ENCODE data around the gene BRCA2.

The BRCA2 gene

GRCh38 chr13:32383836-32384618 lies 68.7 kb downstream of the BRCA2 start:
- TF ChIP-seq CTCF (IDR thresholded peaks at IDR 0.05; ENCODE audit: control insufficient read depth, extremely low read depth, insufficient read depth): no peak
- H3K4me3 ChIP-seq (ENCODE audit: low read depth, low read length): no peak overlapping the region
- no peak for DNase-seq (ENCODE audit: low read depth)

- H3K4me3 ChIP-seq (ENCODE audit: low read depth, low read length): no peak overlapping the region
- DNase-seq (ENCODE audit: low read depth): no peak
- TF ChIP-seq CTCF (IDR thresholded peaks at IDR 0.05; ENCODE audit: control insufficient read depth, extremely low read depth, insufficient read depth): no peak
These were observed 69.4 kb downstream of the BRCA2 start for GRCh38 chr13:32384702-32385101.

GRCh38 chr13:32385410-32385809 lies 70.1 kb downstream of the BRCA2 start:
- TF ChIP-seq CTCF (IDR thresholded peaks at IDR 0.05; ENCODE audit: control insufficient read depth, extremely low read depth, insufficient read depth): no peak
- no peak for DNase-seq (ENCODE audit: low read depth)
- no peak overlapping the region for H3K4me3 ChIP-seq (ENCODE audit: low read depth, low read length)

GRCh38 chr13:32390048-32390447 lies 74.7 kb downstream of the BRCA2 start:
- no peak for DNase-seq (ENCODE audit: low read depth)
- no peak for TF ChIP-seq CTCF (IDR thresholded peaks at IDR 0.05; ENCODE audit: control insufficient read depth, extremely low read depth, insufficient read depth)
- no peak overlapping the region for H3K4me3 ChIP-seq (ENCODE audit: low read depth, low read length)

- TF ChIP-seq CTCF (IDR thresholded peaks at IDR 0.05; ENCODE audit: control insufficient read depth, extremely low read depth, insufficient read depth): no peak
- DNase-seq (ENCODE audit: low read depth): no peak
- H3K4me3 ChIP-seq (ENCODE audit: low read depth, low read length): no peak overlapping the region
These were observed 75.2 kb downstream of the BRCA2 start for GRCh38 chr13:32390484-32390883.

GRCh38 chr13:32391101-32391619 lies 75.9 kb downstream of the BRCA2 start:
- no peak for DNase-seq (ENCODE audit: low read depth)
- H3K4me3 ChIP-seq (ENCODE audit: low read depth, low read length): no peak overlapping the region
- TF ChIP-seq CTCF (IDR thresholded peaks at IDR 0.05; ENCODE audit: control insufficient read depth, extremely low read depth, insufficient read depth): no peak

GRCh38 chr13:32403108-32403507 lies 87.8 kb downstream of the BRCA2 start:
- DNase-seq (ENCODE audit: low read depth): no peak
- no peak overlapping the region for H3K4me3 ChIP-seq (ENCODE audit: low read depth, low read length)
- no peak for TF ChIP-seq CTCF (IDR thresholded peaks at IDR 0.05; ENCODE audit: control insufficient read depth, extremely low read depth, insufficient read depth)
